ENCODE results near the gene MPP3. TPM values are rescaled to one million over a fixed set of nuclear protein-coding genes. Genes with fewer than 3 reads are reported as not detected.
"Not testable (repeated sequence)": the region's sequence is repeated elsewhere in the genome, so short reads cannot be mapped to it uniquely, and the experiment has no call there.

Gene MPP3
- total RNA-seq, 1 donor from 2014 or later: 36.7 TPM

DNA sequence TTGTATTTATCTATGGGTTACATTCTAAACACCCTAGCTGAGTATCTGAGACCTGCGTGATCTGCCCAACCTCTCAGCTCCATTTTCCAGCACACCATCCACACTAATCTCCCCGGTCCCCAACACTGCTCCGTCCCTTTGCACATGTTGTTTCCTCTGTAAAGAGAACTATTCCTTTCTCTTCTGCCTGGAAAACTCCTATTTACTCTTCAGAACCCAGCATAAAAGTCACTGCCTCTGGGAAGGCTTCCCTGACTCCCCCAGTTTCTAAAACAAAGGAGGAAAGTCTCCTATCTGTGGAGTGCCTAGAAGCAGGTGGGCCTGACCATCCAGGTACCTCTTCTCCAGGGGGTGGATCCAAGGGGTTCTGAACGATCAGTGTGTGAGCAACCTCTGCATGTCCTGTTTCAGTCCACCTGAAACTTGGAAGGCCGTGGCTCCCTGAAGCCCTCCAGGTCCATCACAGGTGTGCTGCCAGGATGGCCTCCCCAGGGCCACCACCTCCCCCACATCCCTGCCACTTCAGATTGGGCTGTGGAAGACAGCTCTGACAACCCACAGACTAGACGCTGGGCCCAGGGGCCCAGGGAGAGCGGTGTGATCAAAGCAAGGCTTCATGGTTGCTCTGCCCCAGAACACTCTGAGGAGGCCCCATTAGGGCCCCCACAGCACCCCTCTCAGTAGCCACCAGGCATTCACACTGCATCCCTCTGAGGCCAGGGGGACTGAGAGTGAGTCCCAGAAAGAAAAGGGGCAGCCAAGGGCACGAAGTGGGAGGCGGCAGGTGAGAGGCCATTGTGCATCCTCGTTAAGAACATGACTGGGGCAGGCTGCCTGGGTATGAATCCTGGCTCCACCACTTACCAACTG lies 20.3 kb downstream of the MPP3 start:
- DNase-seq (ENCODE audit: low spot score in 2 of 2) (no peak), FAIRE-seq (no peak)

GRCh38 chr17:43810823-43811222 lies 22.1 kb downstream of the MPP3 start:
- no peak for DNase-seq (ENCODE audit: low spot score in 2 of 2)
- FAIRE-seq: no peak

DNA sequence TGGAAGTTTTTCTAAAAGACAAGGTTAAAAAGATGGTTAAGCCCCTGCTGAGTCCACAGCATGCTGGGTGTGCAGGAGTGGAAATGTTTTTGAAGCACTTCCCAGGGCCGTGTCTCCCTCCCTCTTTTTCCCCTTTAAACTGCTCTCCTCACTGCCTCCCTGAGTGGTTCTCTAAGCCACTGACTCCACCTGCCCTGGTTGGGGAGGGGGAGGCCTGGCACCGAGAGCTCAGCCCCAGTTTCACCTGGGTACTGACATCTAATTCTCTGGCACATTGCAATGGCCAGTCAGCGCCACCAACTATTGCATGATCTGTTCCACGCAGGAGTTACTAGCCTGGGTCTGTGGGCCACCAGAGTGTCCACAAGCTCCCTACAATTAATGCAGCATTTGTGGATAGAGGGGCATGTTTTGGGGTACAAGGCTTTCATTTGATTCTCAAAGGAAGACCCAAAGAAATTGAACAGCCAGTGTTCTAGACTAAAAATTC lies 22.7 kb downstream of the MPP3 start:
- FAIRE-seq: no peak
- DNase-seq (ENCODE audit: low spot score in 2 of 2): no peak

GRCh38 chr17:43809121-43809520 lies 23.8 kb downstream of the MPP3 start:
- no peak for DNase-seq (ENCODE audit: low spot score in 2 of 2)
- FAIRE-seq: no peak

DNA sequence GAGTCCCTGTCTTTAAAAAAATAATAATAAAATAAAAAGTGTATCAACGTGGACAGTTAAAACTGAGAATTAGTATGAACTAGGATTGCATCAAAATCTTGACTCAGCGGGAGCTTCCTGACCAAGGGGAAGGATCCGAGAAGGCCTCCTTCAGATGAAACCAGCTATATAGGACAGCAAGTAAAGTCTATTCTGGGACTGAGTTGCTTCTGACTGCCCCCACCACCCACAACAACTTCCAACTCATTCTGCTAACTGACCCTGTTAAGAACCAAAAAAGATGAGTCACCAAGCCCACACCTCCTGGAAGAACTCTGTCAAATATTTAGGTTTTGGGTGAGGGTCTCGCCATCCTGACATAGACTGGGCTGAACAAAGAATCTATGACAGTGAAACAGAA lies 24.9 kb downstream of the MPP3 start:
- FAIRE-seq (no peak), DNase-seq (ENCODE audit: low spot score in 2 of 2) (no peak)

DNA sequence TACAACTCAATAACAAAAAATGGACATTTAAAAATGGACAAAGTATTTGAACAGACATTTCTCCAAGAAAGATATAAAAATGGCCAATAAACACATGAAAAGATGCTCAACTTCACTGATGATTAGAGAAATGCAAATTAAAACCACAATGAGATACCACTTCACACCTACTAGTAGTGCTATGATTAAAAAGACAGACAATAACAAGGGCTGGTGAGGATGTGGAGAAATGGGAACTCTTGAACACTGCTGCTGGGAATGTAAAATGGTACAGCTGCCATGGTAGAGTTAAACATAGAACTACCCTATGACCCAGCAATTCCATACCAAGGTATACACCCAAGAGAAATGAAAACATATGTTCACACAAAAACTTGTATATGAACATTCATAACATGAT lies 27.8 kb downstream of the MPP3 start:
- FAIRE-seq (no peak), DNase-seq (ENCODE audit: low spot score in 2 of 2) (no peak)

- DNase-seq (ENCODE audit: low spot score in 2 of 2): no peak
- no peak for FAIRE-seq
Measured at GRCh38 chr17:43803758-43804157, 29.2 kb downstream of the MPP3 start.

- DNase-seq (ENCODE audit: low spot score in 2 of 2): no peak
- FAIRE-seq: no peak
Measured at GRCh38 chr17:43801844-43802243, 31.1 kb downstream of the MPP3 start.

GRCh38 chr17:43800736-43801135 lies 32.2 kb downstream of the MPP3 start:
- FAIRE-seq: no peak
- no peak for DNase-seq (ENCODE audit: low spot score in 2 of 2)

- DNase-seq (ENCODE audit: low spot score in 2 of 2): no peak
- no peak for FAIRE-seq
Measured at GRCh38 chr17:43799047-43799446, 33.9 kb downstream of the MPP3 start.

DNA sequence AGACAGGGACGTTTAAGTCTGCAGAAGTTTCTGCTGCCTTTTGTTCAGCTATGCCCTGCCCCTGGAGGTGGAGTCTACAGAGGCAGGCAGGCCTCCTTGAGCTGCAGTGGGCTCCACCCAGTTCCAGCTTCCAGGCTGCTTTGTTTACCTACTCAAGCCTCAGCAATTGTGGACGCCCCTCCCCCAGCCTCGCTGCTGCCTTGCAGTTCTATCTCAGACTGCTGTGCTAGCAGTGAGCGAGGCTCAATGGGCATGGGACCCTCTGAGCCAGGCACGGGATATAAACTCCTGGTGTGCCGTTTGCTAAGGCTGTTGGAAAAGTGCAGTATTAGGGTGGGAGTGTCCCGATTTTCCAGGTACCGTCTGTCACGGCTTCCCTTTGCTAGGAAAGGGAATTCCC lies 34.9 kb downstream of the MPP3 start:
- FAIRE-seq; DNase-seq (ENCODE audit: low spot score in 2 of 2): not testable (repeated sequence)

DNA sequence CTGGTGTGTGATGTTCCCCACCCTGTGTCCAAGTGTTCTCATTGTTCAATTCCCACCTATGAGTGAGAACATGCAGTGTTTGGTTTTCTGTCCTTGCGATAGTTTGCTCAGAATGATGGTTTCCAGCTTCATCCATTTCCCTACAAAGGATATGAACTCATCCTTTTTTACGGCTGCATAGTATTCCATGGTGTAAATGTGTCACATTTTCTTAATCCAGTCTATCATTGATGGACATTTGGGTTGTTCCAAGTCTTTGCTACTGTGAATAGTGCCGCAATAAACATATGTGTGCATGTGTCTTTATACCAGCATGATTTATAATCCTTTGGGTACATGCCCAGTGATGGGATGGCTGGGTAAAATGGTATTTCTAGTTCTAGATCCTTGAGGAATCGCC lies 40.3 kb downstream of the MPP3 start:
- FAIRE-seq; DNase-seq (ENCODE audit: low spot score in 2 of 2): not testable (repeated sequence)

- DNase-seq (ENCODE audit: low spot score in 2 of 2) (no peak), FAIRE-seq (no peak)
Measured at GRCh38 chr17:43791589-43791988, 41.4 kb downstream of the MPP3 start.

DNA sequence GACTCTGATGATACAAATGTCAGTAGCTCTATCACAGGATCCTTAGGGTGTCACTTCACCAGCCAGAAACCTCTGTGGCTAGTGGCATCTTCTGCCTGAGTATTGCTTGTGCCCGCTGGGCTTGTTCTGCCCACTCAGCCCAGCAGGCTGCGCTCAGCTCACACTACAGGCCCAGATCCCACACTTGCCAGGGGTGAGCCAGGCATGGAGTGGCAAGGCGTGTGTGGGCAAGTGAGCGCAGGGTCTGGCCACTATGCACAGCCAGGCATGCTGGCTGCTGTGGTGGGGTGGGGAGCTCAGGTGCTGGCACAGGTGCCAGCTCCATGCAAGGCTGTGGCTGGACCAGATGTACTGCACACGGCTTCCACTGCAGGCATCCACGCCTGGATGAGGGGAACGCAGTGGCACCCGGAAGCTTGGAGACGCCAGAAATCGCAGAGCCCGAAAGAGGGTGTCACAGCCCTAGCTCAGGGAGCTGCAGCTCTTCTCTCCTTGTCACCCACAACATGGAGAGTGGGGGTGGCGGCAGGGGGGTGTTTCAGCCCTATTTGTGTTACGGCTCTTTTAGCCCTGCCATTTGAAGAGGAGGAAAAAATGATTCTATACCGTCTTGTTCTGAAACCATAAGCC lies 42.5 kb downstream of the MPP3 start:
- no peak for DNase-seq (ENCODE audit: low spot score in 2 of 2)
- FAIRE-seq: no peak

GRCh38 chr17:43789482-43789881 lies 43.5 kb downstream of the MPP3 start:
- DNase-seq (ENCODE audit: low spot score in 2 of 2): no peak
- no peak for FAIRE-seq

DNA sequence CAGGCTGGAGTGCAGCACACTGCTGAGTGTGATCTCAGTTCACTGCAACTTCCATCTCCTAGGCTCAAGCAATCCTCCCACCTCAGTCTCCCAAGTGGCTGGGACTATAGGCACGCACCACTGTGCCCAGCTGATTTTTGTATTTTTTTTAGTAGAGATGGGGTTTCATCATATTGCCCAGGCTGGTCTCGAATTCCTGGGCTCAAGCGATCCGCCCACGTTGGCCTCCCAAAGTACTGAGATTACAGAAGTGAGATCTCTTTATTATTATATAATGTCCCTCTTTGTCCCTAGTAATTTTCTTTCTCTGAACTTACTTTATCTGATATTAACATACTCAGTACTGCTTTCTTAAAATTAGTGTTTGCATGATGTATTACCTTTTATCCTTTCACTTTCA lies 44.4 kb downstream of the MPP3 start:
- DNase-seq (ENCODE audit: low spot score in 2 of 2): no peak
- no peak for FAIRE-seq

GRCh38 chr17:43787728-43788127 lies 45.2 kb downstream of the MPP3 start:
- FAIRE-seq (no peak), DNase-seq (ENCODE audit: low spot score in 2 of 2) (no peak)

DNA sequence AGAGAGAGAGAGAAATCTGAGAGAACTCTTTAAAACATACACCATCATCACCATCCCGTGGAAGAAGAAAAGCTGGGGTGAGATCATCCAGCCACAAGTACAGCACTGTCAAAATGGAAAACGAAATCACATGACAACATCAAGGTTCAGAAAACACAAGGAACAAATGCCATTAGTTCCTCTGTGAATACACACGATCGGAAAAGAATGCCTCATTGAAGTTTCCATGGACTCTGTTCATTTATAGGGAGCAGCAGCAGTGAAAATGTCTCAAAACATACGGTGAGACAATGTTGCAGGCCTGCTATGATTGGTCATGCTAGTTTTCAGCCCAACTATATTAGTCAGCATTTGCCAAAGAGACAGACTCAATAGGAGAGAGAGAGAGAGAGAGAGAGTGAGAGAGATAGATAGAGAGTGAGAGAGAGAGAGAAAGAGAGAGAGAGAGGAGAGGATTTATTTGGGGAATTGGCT lies 48.3 kb downstream of the MPP3 start:
- FAIRE-seq: no peak
- DNase-seq (ENCODE audit: low spot score in 2 of 2): no peak

DNA sequence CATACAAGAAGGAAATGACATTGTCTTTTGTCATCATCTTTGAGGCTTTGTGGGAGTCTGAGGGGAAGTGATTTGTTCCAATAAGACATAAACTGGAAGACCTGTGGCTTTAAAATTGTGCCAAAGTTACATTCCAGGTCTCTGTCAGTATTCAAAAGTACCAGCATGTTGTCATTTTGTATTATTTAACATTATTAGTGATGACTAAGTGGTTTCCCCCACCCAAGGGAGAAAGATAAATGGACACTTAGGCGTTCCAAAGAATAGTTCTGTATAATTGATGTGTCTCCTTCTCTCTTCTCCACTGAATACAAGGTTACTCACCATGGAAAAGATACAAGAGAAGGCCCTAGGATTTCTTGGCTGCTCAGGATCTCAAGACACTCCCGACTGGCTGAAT lies 48.9 kb downstream of the MPP3 start:
- no peak for FAIRE-seq
- DNase-seq (ENCODE audit: low spot score in 2 of 2): no peak

DNA sequence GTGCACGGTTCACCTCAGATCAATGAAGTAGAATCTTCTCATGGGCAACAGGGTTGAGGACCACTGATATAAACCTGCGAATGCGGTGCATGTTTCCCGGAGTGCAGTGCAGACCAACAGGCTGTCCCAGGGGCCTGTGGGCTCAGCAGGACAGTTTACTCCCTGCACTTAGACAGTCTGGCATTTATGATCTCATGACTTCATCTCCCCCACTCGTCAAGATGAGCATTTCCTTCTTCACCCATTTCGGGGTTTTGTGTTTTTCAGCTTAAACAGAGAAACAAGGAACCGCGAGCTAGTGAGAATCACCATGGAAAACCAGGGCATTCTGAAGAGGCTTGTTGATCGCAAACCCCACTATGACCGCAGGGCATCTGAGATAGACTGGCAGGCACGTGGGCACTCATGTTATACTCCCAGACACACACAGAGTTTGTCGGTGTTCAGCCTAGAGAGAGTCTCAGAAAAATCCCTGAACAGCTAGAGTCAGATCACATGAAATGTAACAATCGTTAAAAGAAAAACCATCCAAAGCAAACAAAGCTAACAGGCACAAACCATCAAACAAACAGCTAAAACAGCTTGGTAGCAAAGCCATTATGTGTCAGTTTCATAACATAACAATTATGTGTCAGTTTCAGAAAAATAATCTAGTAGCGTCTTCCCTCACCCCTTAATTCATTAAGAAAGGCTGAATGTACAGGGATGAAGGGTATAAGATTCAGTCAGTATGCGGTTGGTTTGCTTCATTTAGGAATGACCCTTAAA lies 49.8 kb downstream of the MPP3 start:
- FAIRE-seq: no peak

GRCh38 chr17:43780135-43780534 lies 52.8 kb downstream of the MPP3 start, which contains the start of gene CFAP97D1:
Gene CFAP97D1 (plus strand): TSS chr17:43780435. CDS start chr17:43780463, 28 bp downstream.
- DNase-seq (ENCODE audit: low spot score in 2 of 2): no peak
- FAIRE-seq: no peak

More for the DNA sequence above, 49.8 kb downstream of the MPP3 start:
- DNase-seq (ENCODE audit: low spot score in 2 of 2): no peak
